Calu3 (cell line): ENCODE data around the gene KCNK4. TPM values are rescaled to one million over a fixed set of nuclear protein-coding genes. Genes with fewer than 3 reads are reported as not detected.

ENCODE experiments used
- BruUV-seq: library from RNA; stranded (reverse); fragments of 400-500 nt; replicated peaks from 2 replicates; lab custom pipeline; 2021; lab: Mats Ljungman, UMichigan
- CTCF ChIA-PET: fragments of 300-600 bp; sonication (Branson Sonifier 250); formaldehyde crosslinking; loops from one replicate; lab custom pipeline; 2022; ENCODE audit warnings: antibody characterized with exemption; lab: Charles Lee
- DNase-seq: peaks from one replicate; pipeline ENCODE4 v3.0.0; 2022
- H3K27ac Mint-ChIP-seq: one replicate; pipeline ENCODE4 v1.8.0; 2022; ENCODE audit warnings: mixed read lengths; ENCODE audit not compliant: unreplicated experiment
- H3K27me3 Mint-ChIP-seq: one replicate; pipeline ENCODE4 v1.8.0; 2022; ENCODE audit warnings: mixed read lengths; ENCODE audit not compliant: unreplicated experiment
- H3K36me3 Mint-ChIP-seq: one replicate; pipeline ENCODE4 v1.8.0; 2022; ENCODE audit warnings: mild to moderate bottlenecking, moderate library complexity, mixed read lengths; ENCODE audit not compliant: insufficient read depth, unreplicated experiment
- H3K4me1 Mint-ChIP-seq: one replicate; pipeline ENCODE4 v1.8.0; 2022; ENCODE audit warnings: mild to moderate bottlenecking, low read depth, mixed read lengths; ENCODE audit not compliant: unreplicated experiment
- H3K4me3 Mint-ChIP-seq: one replicate; pipeline ENCODE4 v1.8.0; 2022; ENCODE audit warnings: mild to moderate bottlenecking, low read depth, moderate library complexity, mixed read lengths; ENCODE audit not compliant: unreplicated experiment
- H3K9me3 Mint-ChIP-seq: one replicate; pipeline ENCODE4 v1.8.0; 2022; ENCODE audit warnings: low read depth, mixed read lengths; ENCODE audit not compliant: unreplicated experiment
- intact Hi-C: fragments of 100-400 bp; cut with micrococcal nuclease; formaldehyde crosslinking; loops from one replicate; pipeline ENCODE4 v1.10.0; 2022; ENCODE audit not compliant: unreplicated experiment
- total RNA-seq: library from RNA; stranded (reverse); gene quantifications from 2 replicates; pipeline ENCODE4 v1.2.3, GENCODE V29; 2022
- TF ChIP-seq, protein P1 (sequence below): fragments of 200-600 bp; IDR thresholded peaks from one replicate; pipeline ENCODE4 v1.8.0; 2022; ENCODE audit warnings: antibody characterized with exemption; ENCODE audit not compliant: unreplicated experiment

The KCNK4 gene
- total RNA-seq, 1 experiment from 2014 or later, result not detected

- H3K9me3 Mint-ChIP-seq, result no peaks in the 10 kb centered on the region
- H3K4me3 Mint-ChIP-seq, result peak within 1 kb of the TSS; percentile 96
- no TSS peak for BruUV-seq
- H3K4me1 Mint-ChIP-seq, result peaks cover 28% of the 10 kb centered on the region
- TF ChIP-seq, protein P1, sequence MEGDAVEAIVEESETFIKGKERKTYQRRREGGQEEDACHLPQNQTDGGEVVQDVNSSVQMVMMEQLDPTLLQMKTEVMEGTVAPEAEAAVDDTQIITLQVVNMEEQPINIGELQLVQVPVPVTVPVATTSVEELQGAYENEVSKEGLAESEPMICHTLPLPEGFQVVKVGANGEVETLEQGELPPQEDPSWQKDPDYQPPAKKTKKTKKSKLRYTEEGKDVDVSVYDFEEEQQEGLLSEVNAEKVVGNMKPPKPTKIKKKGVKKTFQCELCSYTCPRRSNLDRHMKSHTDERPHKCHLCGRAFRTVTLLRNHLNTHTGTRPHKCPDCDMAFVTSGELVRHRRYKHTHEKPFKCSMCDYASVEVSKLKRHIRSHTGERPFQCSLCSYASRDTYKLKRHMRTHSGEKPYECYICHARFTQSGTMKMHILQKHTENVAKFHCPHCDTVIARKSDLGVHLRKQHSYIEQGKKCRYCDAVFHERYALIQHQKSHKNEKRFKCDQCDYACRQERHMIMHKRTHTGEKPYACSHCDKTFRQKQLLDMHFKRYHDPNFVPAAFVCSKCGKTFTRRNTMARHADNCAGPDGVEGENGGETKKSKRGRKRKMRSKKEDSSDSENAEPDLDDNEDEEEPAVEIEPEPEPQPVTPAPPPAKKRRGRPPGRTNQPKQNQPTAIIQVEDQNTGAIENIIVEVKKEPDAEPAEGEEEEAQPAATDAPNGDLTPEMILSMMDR, result no peak
- intact Hi-C loops, result loop anchor here (10.0 kb wide), 1 partner anchor 58 kb away; the partner anchor contains the start of genes CATSPERZ and ESRRA
- peaks cover 95% of the 10 kb centered on the region for H3K36me3 Mint-ChIP-seq
- CTCF ChIA-PET, result interaction anchor here (0.6 to 1.5 kb wide), 2 partner anchors 10 to 39 kb away, joined by 6 to 7 read pairs; no protein-coding TSS in a partner anchor
- peak within 1 kb of the TSS; percentile 96 for H3K27ac Mint-ChIP-seq
- peak; percentile 95 for DNase-seq
- no peaks in the 10 kb centered on the region for H3K27me3 Mint-ChIP-seq
Measured at GRCh38 chr11:64246871-64247728, 44.0 kb upstream of the KCNK4 start, which contains the start of gene PPP1R14B. Gene PPP1R14B, minus strand, starts transcription at chr11:64246943. Its CDS starts 270 bp downstream, at chr11:64246673.

DNA sequence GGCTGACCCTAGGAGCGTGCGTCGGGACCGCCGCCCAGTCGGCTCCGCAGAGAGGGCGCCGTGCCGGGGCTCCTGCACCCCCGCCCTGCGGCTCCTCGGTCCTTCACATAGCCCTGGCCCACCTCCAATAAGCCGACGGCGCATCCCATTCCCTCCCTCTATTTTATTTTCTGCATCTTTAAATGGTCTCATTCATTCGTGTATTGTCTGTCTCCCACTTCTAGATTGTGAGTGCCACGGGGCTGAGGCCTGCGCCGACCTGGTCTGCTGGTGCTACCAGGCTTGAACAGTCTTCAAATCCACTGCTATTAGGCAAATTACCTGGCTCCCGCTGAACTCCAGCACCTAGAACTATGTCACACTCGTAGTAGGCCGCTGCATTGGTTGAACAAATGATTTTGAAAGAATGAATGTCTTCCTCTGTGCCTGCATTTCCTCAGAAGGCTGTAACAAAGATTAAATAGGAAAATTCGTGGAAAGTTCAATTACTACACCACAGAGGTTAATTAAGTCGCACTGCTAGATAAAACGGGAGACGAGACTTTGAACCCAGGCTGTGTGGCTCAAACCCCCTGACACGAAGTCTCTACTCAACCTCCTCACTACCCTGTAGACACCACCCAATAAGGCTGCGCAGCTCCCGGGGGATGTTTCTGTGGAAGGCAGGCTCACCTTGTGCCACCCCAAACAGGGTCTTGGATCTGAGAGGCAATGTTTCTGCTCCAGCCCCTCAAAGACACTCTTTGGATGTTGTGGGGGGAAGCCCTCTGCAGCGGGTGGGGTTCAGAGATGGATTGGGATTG, 43.2 kb upstream of the KCNK4 start:
- Mint-ChIP-seq H3K4me3 (peak overlapping the region; percentile 96), H3K36me3 (peaks cover 92% of the 10 kb centered on the region), H3K4me1 (peaks cover 25% of the 10 kb centered on the region), H3K27ac (peak overlapping the region; percentile 84), H3K27me3 (no peaks in the 10 kb centered on the region), H3K9me3 (no peaks in the 10 kb centered on the region)
- no TSS peak for BruUV-seq
- intact Hi-C loops, result loop anchor here (10.0 kb wide), 1 partner anchor 57 kb away; the partner anchor contains the start of genes CATSPERZ and ESRRA
- CTCF ChIA-PET, result interaction anchor here (0.6 to 1.5 kb wide), 2 partner anchors 11 to 40 kb away, joined by 6 to 7 read pairs; no protein-coding TSS in a partner anchor
- no peak for DNase-seq
- TF ChIP-seq, protein P1, result no peak

- Mint-ChIP-seq H3K27ac (peak overlapping the region; percentile 44), H3K9me3 (no peaks in the 10 kb centered on the region), H3K4me1 (peaks cover 18% of the 10 kb centered on the region), H3K36me3 (peaks cover 87% of the 10 kb centered on the region), H3K4me3 (peak overlapping the region; percentile 96), H3K27me3 (no peaks in the 10 kb centered on the region)
- BruUV-seq, result no TSS peak
- CTCF ChIA-PET, result no interaction called here
- intact Hi-C loops, result loop anchor here (10.0 kb wide), 1 partner anchor 56 kb away; the partner anchor contains the start of genes CATSPERZ and ESRRA
- no peak for DNase-seq
- TF ChIP-seq, protein P1, result no peak
Measured at GRCh38 chr11:64248578-64248977, 42.5 kb upstream of the KCNK4 start.

DNA sequence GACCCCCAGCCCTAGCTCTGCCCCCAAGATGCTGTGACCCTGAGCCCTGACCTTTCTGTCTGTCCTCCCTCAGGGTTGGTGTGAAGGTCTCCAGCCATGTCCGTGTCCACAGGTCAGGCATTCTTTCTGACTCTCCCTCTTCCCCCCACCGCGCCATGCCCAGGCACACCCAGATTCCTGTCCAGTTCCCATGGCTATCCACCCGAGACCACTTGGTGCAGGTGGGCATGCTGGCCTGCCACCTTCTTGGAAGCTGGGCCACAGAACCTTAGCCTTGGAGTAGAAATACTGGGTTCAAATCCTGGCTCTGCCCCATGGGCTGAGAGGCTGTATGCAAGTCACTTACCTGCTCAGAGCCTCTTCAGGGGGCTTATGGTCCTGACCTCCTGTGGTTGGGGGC, 42.1 kb upstream of the KCNK4 start:
- TF ChIP-seq, protein P1, result no peak
- Mint-ChIP-seq H3K27me3 (no peaks in the 10 kb centered on the region), H3K4me1 (peaks cover 14% of the 10 kb centered on the region), H3K4me3 (no peak overlapping the region), H3K27ac (peak overlapping the region; percentile 44), H3K36me3 (peaks cover 87% of the 10 kb centered on the region), H3K9me3 (no peaks in the 10 kb centered on the region)
- DNase-seq, result no peak
- intact Hi-C loops, result loop anchor here (10.0 kb wide), 1 partner anchor 56 kb away; the partner anchor contains the start of genes CATSPERZ and ESRRA
- BruUV-seq, result no TSS peak
- CTCF ChIA-PET, result no interaction called here
